Endothelial cell of umbilical vein (primary cell): ENCODE data around the gene ARNT2.

Experiments
- CTCF ChIP-seq, 2 donors: IDR thresholded peaks; 1 replicate in 1 of 2; 2 replicates in 1 of 2; pipeline ENCODE4 v1.5.1; 2011; ENCODE audit warnings: low read length in 2 of 2, mild to moderate bottlenecking in 2 of 2, moderate library complexity in 2 of 2, control low read depth in 1 of 2, inconsistent platforms in 1 of 2, low read depth in 1 of 2; ENCODE audit not compliant: insufficient read depth in 1 of 2; ENCODE audit errors: extremely low read depth in 1 of 2
- EZH2 ChIP-seq: IDR thresholded peaks from 2 replicates; pipeline ENCODE4 v1.6.1; 2012; ENCODE audit warnings: borderline replicate concordance, low read depth, mild to moderate bottlenecking, moderate library complexity, low read length, inconsistent platforms; ENCODE audit not compliant: severe bottlenecking
- JUN ChIP-seq: IDR thresholded peaks from 2 replicates; pipeline ENCODE4 v1.6.1; 2011; ENCODE audit warnings: borderline replicate concordance, low read depth; ENCODE audit not compliant: insufficient read length, insufficient read depth
- MAX ChIP-seq: IDR thresholded peaks from 2 replicates; pipeline ENCODE4 v1.6.1; 2011; ENCODE audit not compliant: insufficient read depth, insufficient read length
- MYC ChIP-seq: IDR thresholded peaks from one replicate; pipeline ENCODE4 v1.6.1; 2011; ENCODE audit warnings: mild to moderate bottlenecking, low read depth, low read length
- POLR2A ChIP-seq: IDR thresholded peaks from 2 replicates; pipeline ENCODE4 v1.6.1; 2012; ENCODE audit warnings: low read depth, mild to moderate bottlenecking, control low read depth, low read length
- POLR2AphosphoS5 ChIP-seq: IDR thresholded peaks from 2 replicates; pipeline ENCODE4 v1.6.1; 2012; ENCODE audit warnings: low read depth, mild to moderate bottlenecking, control low read depth, low read length, moderate library complexity; ENCODE audit not compliant: insufficient read depth

- TF ChIP-seq CTCF (IDR thresholded peaks at IDR 0.05; ENCODE audit: extremely low read depth in 1 of 2, insufficient read depth in 1 of 2, low read depth in 1 of 2, low read length in 2 of 2) (no peak), POLR2A (no peak), EZH2 (no peak), MAX (no peak), JUN (no peak), POLR2AphosphoS5 (no peak), MYC (no peak)
Measured at GRCh38 chr15:80507131-80507530, 102.9 kb downstream of the ARNT2 start.
